Sigmoid colon (tissue), 7 donors: ENCODE measurements around the gene RPH3AL. TPM values are rescaled to one million over a fixed set of nuclear protein-coding genes. Genes with fewer than 3 reads are reported as not detected.
"Not testable (repeated sequence)": the region's sequence is repeated elsewhere in the genome, so short reads cannot be mapped to it uniquely, and the experiment has no call there.

Experiments used
- DNase-seq: peaks from one replicate; pipeline ENCODE4 v3.0.0-alpha.2; 2019
- H3K27ac ChIP-seq, 4 donors: fragments of 200-600 bp; sonication (generic); one replicate each; pipeline ENCODE4 v1.5.1; 2016 to 2019; ENCODE audit warnings: mild to moderate bottlenecking in 1 of 4
- H3K27me3 ChIP-seq, 3 donors: fragments of 200-600 bp; sonication (generic); one replicate each; pipeline ENCODE4 v1.5.1; 2019; ENCODE audit warnings: mild to moderate bottlenecking in 1 of 3
- H3K36me3 ChIP-seq, 4 donors: fragments of 200-600 bp; sonication (generic); one replicate each; pipeline ENCODE4 v1.5.1; 2016 to 2019
- H3K4me1 ChIP-seq, 4 donors: fragments of 200-600 bp; sonication (generic); one replicate each; pipeline ENCODE4 v1.5.1; 2017 to 2019
- H3K4me3 ChIP-seq, 4 donors: fragments of 200-600 bp; sonication (generic); one replicate each; pipeline ENCODE4 v1.5.1; 2017 to 2019; ENCODE audit warnings: mild to moderate bottlenecking in 2 of 4, moderate library complexity in 1 of 4
- H3K9me3 ChIP-seq, 4 donors: fragments of 200-600 bp in 3 of 4; sonication (generic) in 3 of 4; one replicate each; pipeline versions ENCODE4 v1.5.1 to v1.6.1; 2013 to 2019
- CTCF ChIP-seq, 4 experiments: fragments of 450-650 bp in 3 of 4; fragments of 200-600 bp in 1 of 4; IDR thresholded peaks; one replicate each; pipeline ENCODE4 v1.5.1; 2016 to 2019; ENCODE audit warnings: antibody characterized with exemption in 4 of 4, mild to moderate bottlenecking in 3 of 4, moderate library complexity in 2 of 4
- EP300 ChIP-seq, 4 donors: sonication (generic); formaldehyde crosslinking; IDR thresholded peaks; one replicate each; pipeline ENCODE4 v1.6.1; 2017; ENCODE audit warnings: antibody characterized with exemption in 4 of 4
- POLR2A ChIP-seq, 2 donors: fragments of 450-650 bp; IDR thresholded peaks; one replicate each; pipeline ENCODE4 v1.6.1; 2016; ENCODE audit warnings: antibody characterized with exemption in 2 of 2, mild to moderate bottlenecking in 2 of 2, moderate library complexity in 2 of 2
- POLR2AphosphoS5 ChIP-seq, 4 donors: sonication (generic); formaldehyde crosslinking; IDR thresholded peaks; one replicate each; pipeline ENCODE4 v1.6.1; 2017; ENCODE audit warnings: antibody characterized with exemption in 4 of 4
- WGBS, 2 donors: extraction: QIAGEN DNeasy Blood & Tissue Kit; methylation state at CpG; one replicate each; pipeline ENCODE4 v1.1.7; 2013; 5-methylcytosine and 5-hydroxymethylcytosine counted together
- intact Hi-C: fragments of 100-400 bp; cut with DNase I; formaldehyde crosslinking; loops from one replicate; pipeline ENCODE4 v1.15.1; 2023
- polyA plus RNA-seq, 3 donors: library from polyadenylated mRNA; stranded (reverse); fragments of 200-250 nt; gene quantifications; one replicate each; pipeline ENCODE4 v1.2.3, GENCODE V29; 2013
- total RNA-seq, 4 donors: library from RNA; depleted of rRNA; stranded (reverse); fragments of >200 nt; gene quantifications; one replicate each; pipeline ENCODE4 v1.1.0, GENCODE V29; 2016
- donor health status: healthy with polysubstance abuse.
- donor health status: Bipolar disorder and iron deficiency.
- donor health status: healthy.

RPH3AL gene
- total and polyA plus RNA-seq, 7 donors = 1.8 to 23.1 (median 12.7) TPM

DNA sequence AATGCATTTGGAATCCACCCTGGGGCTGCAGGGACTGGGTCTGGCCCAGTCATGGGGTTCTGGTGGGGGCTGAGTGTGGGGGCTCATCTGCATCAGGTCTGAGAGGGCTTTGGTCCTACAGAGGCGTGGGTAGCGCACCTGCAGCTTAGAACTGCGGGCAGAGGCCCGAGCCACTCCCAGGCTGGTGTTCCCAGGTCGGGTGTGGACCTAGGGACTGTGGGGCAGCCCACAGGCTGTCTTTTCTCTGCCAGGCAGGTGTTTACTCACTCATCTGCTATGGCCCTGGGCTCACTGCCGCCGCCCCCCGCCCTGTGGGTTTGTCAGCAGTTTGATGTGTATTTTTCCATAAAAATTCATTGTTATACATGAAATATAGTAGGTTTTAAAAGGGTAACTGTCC is 144.2 kb downstream of the RPH3AL start:
- Histone ChIP-seq H3K4me3 (no peak overlapping the region), H3K9me3 (no peaks in the 10 kb centered on the region), H3K27me3 (peaks cover 0 to 19% (median 0%) of the 10 kb centered on the region in 3 donors), H3K36me3 (no peaks in the 10 kb centered on the region), H3K4me1 (no peaks in the 10 kb centered on the region), H3K27ac (no peak overlapping the region)
- peak; percentile 54 for DNase-seq
- no peak for TF ChIP-seq EP300 (IDR thresholded peaks at IDR 0.05)
- TF ChIP-seq CTCF (IDR thresholded peaks at IDR 0.05) = no peak
- no peak for TF ChIP-seq POLR2A (IDR thresholded peaks at IDR 0.05)
- TF ChIP-seq POLR2AphosphoS5 (IDR thresholded peaks at IDR 0.05) = no peak
- intact Hi-C loops = no loop called here
- WGBS, 2 donors = 21 to 68% methylated on average over 8 of the region's 8 CpGs

GRCh38 chr17:207775-208174 is 144.8 kb downstream of the RPH3AL start:
- 71 to 87% methylated on average over 8 of the region's 8 CpGs for WGBS, 2 donors
- no peaks in the 10 kb centered on the region for H3K36me3 ChIP-seq
- TF ChIP-seq POLR2AphosphoS5 (IDR thresholded peaks at IDR 0.05) (no peak), POLR2A (IDR thresholded peaks at IDR 0.05) (no peak), CTCF (IDR thresholded peaks at IDR 0.05) (no peak), EP300 (IDR thresholded peaks at IDR 0.05) (no peak)
- no peak overlapping the region for H3K27ac ChIP-seq
- no peak overlapping the region for H3K4me3 ChIP-seq
- H3K27me3 ChIP-seq = peaks cover 0 to 19% (median 0%) of the 10 kb centered on the region in 3 donors
- no peaks in the 10 kb centered on the region for H3K9me3 ChIP-seq
- intact Hi-C loops = no loop called here
- DNase-seq = no peak
- no peaks in the 10 kb centered on the region for H3K4me1 ChIP-seq

DNA sequence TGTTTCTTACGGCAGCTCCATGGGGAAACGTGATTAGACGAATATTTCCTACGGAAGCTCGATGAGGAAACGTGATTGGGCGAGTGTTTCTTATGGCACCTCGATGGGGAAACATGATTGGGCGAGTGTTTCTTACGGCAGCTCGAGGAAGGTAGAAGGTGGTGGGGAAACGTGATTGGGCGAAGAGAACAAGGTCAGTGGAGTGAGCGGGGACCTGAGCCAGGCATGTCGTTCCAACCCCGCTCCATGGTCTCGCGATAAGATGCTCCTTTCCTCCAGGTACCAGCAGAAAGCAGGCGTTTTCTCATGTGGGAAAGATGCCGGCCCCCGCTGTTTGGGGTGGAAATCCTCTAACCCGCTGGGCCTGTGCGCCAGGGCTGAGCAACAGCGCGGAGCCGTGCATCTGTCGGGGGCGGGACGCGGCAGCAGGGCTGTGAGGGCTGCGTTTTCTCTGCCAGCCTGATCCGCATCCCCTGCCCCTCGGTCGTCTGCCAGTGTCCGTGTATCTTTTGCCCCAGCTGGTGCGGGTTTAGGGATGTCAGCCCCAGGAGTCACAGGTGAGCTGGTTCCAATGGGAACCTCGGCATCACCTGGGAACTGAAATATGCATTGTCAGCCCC is 145.6 kb downstream of the RPH3AL start:
- Histone ChIP-seq H3K4me1 (no peaks in the 10 kb centered on the region), H3K4me3 (no peak overlapping the region), H3K36me3 (no peaks in the 10 kb centered on the region), H3K27me3 (peaks cover 0 to 24% (median 0%) of the 10 kb centered on the region in 3 donors), H3K9me3 (no peaks in the 10 kb centered on the region), H3K27ac (no peak overlapping the region)
- TF ChIP-seq EP300 (IDR thresholded peaks at IDR 0.05) = no peak
- no peak for TF ChIP-seq CTCF (IDR thresholded peaks at IDR 0.05)
- TF ChIP-seq POLR2AphosphoS5 (IDR thresholded peaks at IDR 0.05) = no peak
- TF ChIP-seq POLR2A (IDR thresholded peaks at IDR 0.05) = no peak
- intact Hi-C loops = no loop called here
- DNase-seq = peak; percentile 55
- 83 to 97% methylated on average over 37 of the region's 37 CpGs for WGBS, 2 donors

DNA sequence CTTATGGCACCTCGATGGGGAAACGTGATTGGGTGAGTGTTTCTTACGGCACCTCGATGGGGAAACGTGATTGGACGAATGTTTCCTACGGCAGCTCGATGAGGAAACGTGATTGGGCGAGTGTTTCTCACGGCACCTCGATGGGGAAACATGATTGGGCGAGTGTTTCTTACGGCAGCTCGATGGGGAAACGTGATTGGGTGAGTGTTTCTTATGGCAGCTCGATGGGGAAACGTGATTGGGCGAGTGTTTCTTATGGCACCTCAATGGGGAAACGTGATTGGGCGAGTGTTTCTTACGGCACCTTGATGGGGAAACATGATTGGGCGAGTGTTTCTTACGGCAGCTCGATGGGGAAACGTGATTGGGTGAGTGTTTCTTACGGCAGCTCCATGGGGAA is 146.1 kb downstream of the RPH3AL start:
- H3K4me3 ChIP-seq, H3K36me3 ChIP-seq, DNase-seq, H3K4me1 ChIP-seq, intact Hi-C loops, H3K9me3 ChIP-seq, H3K27ac ChIP-seq: not testable (repeated sequence)
- H3K27me3 ChIP-seq = peaks cover 0 to 28% (median 0%) of the 10 kb centered on the region in 3 donors
- WGBS, 2 donors = 94 to 97% methylated on average over 27 of the region's 27 CpGs

DNA sequence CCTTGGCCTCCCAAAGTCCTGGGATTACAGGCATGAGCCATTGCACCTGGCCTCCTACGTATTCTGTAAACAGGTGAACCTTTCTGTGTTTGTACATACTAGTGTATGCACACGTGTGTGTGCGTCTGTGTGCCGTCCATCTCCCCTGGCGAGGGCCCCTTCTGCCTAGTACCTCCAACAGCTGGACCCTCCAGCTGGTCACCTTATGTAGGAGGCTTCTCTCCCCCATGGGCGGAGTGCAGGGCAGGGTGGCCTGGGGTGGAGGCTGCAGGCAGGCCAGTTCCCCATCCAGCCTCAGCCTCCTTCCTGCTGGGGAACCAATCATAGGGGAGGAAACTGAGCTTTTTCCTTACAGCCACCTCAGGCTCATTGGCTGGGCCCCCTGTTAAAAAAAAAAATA is 146.8 kb downstream of the RPH3AL start:
- intact Hi-C loops = no loop called here
- Histone ChIP-seq H3K27me3 (peaks cover 0 to 28% (median 0%) of the 10 kb centered on the region in 3 donors), H3K36me3 (no peaks in the 10 kb centered on the region), H3K4me1 (no peaks in the 10 kb centered on the region), H3K27ac (no peak overlapping the region), H3K9me3 (no peaks in the 10 kb centered on the region), H3K4me3 (no peak overlapping the region)
- DNase-seq = peak; percentile 44
- TF ChIP-seq POLR2A (IDR thresholded peaks at IDR 0.05) (no peak), EP300 (IDR thresholded peaks at IDR 0.05) (no peak), POLR2AphosphoS5 (IDR thresholded peaks at IDR 0.05) (no peak), CTCF (IDR thresholded peaks at IDR 0.05) (no peak)
- 76 to 84% methylated on average over 6 of the region's 6 CpGs for WGBS, 2 donors
